Uterus (tissue), 2 donors: ENCODE measurements around the gene CMTM5.

Experiments
- POLR2A ChIP-seq, 2 donors: fragments of 450-650 bp; IDR thresholded peaks; one replicate each; pipeline ENCODE4 v1.6.1; 2016; ENCODE audit warnings: antibody characterized with exemption in 2 of 2, mild to moderate bottlenecking in 1 of 2, moderate library complexity in 1 of 2
- TF ChIP-seq, protein P1 (sequence below), 4 experiments: fragments of 200-600 bp in 2 of 4; fragments of 450-650 bp in 2 of 4; sonication (generic) in 2 of 4; IDR thresholded peaks; one replicate each; pipeline ENCODE4 v1.5.1; 2016 to 2019; ENCODE audit warnings: antibody characterized with exemption in 4 of 4, mild to moderate bottlenecking in 2 of 4, moderate library complexity in 1 of 4

GRCh38 chr14:23372509-23372908 lies 4.3 kb upstream of the CMTM5 start, which contains the start of gene IL25:
- TF ChIP-seq, protein P1, sequence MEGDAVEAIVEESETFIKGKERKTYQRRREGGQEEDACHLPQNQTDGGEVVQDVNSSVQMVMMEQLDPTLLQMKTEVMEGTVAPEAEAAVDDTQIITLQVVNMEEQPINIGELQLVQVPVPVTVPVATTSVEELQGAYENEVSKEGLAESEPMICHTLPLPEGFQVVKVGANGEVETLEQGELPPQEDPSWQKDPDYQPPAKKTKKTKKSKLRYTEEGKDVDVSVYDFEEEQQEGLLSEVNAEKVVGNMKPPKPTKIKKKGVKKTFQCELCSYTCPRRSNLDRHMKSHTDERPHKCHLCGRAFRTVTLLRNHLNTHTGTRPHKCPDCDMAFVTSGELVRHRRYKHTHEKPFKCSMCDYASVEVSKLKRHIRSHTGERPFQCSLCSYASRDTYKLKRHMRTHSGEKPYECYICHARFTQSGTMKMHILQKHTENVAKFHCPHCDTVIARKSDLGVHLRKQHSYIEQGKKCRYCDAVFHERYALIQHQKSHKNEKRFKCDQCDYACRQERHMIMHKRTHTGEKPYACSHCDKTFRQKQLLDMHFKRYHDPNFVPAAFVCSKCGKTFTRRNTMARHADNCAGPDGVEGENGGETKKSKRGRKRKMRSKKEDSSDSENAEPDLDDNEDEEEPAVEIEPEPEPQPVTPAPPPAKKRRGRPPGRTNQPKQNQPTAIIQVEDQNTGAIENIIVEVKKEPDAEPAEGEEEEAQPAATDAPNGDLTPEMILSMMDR (IDR thresholded peaks at IDR 0.05) = no peak
- TF ChIP-seq POLR2A (IDR thresholded peaks at IDR 0.05) = no peak
